HG03108 (cell line): Measurements from ENCODE around the gene SNRPB.
A peak's percentile ranks its signal among the peaks of the same experiment; 100 is the strongest.

Experiments
- ATAC-seq: cut with Tn5 transposase; IDR thresholded peaks from one replicate; pipeline ENCODE4 v1.9.1; 2021; ENCODE audit warnings: moderate library complexity; ENCODE audit not compliant: unreplicated experiment

SNRPB gene

DNA sequence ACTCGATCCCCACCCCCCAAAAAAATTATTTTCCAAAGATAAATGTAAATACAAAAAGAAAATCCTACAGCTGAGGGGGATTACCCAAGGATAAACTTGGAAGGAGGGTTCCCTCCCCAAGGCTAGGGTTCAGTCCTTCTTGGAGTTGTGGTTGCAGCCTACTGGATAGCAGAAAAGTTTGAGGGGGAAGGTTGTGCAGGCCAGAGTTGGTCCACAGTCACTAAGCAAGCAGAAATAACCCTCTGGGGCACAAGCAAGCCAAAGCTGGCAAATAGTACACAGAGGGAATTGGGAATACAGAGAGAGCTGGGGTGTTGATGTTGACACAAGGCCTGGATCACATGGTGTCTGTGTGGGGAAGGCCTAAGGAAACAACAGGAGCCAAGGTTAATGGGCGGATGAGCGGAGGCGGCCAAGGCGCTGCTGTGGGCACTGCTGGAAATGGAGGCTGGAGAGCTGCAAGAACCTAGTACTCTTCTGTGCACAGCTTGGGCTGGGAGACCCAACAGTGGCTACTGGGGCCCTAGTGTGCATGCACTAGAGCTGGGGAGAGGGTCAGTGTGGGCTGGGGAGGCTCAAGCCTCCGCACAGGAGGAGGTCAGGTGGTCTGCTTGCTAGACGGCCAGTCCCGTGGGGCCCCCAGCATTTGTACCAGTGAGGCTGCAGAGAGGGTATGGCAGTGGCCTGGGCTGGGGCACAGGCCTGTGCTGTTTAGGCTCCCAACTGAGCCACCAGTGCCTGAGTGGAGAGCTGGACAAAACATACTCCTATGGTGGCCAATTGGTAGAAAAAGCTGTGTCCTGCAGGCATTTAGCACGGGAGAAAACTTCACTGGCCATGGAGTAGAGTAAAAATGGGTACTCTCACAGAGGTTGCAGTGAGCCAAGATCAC, 5.5 kb upstream of the SNRPB start:
- no peak for ATAC-seq

DNA sequence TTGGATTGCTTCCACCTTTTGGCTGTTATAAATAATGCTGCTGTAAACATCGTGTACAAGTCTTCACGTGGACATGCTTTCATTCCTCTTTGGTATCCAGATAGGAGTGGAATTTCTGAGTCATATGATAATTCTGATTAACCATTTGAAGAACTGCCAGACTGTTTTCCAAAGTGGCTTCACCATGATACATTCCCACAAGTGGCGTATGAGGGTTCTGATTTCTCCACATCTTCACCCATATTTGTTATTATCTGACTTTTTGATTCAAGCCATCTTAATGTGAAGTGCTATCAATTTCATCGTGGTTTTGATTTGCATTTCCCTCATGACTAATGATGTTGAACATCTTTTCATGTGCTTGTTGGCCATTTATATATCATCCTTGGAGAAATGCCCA, 2.9 kb upstream of the SNRPB start:
- no peak for ATAC-seq

- peak; percentile 27 for ATAC-seq
These were observed 582 bp downstream of the SNRPB start for GRCh38 chr20:2469991-2470422.

GRCh38 chr20:2468581-2469407, 1.8 kb downstream of the SNRPB start:
- no peak for ATAC-seq

DNA sequence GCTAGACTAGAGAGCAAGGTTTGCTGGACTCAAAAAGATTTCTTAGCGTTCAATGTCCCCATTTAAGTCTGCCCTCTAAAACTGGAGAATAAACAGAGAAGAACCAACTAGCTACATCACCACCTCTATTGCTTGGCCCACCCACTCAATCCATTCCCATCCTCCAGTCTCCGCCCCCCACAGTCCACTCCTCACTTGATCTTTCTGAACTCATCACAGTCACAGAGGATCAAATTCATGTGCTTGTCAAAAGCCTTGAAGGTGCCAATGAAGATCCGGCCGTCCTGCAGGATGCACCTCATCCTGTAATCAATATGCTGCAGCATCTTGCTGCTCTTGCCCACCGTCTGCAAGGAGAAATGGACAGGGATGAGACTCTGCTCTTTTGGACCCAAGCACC, 3.2 kb downstream of the SNRPB start:
- no peak for ATAC-seq

- ATAC-seq = no peak
These were observed 5.5 kb downstream of the SNRPB start for GRCh38 chr20:2465100-2465499.

- ATAC-seq = no peak
These were observed 6.8 kb downstream of the SNRPB start for GRCh38 chr20:2463616-2464365.

DNA sequence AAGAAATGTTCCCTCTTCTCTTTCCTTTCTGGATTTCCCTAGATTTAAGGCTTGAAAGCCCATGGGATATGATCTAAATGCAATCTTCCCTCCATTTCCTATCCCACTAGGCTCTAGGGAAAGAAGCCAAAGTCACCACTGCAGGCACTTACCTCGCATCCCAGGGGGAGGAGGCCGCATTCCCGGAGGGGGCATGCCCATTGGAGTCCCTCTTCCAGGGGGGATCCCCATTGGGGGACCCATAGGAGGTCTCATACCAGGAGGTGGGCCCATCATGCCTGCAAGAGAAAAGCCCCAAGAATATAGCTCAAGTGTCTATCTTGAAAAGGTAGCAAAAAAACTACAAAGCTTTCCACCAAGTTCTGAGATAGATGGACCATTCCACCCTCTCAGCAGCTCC, 8.1 kb downstream of the SNRPB start:
- ATAC-seq = no peak

DNA sequence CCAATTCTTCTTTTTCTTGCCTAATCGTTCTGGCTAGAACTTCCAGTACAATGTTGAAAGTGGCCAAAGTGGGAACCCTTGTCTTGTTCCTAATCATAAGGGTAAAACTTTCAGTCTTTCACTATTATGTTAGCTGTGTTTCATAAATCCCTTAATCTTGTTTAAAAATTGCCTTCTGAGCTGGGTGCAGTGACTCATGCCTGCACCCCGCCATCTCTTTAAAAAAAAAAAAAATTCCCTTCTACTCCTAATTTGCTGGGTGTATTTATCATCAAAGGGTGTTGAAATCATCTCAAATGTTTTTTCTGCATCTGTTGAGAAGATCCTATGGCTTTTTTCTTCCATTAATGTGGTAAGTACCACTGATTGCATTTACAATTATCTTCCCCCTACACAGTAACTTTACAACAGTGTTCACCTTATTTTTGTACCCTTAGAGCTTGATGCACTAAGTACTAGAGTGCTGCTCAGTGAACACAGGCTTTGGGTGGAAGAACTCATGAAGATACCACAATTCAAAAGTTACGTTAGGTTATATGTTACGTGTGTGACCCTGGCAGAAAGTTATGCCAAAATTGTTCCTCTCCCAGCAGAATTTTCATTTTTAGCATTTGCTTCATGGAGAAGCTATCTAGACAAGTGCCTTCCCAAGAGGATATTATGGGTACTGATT, 9.7 kb downstream of the SNRPB start:
- ATAC-seq = no peak

DNA sequence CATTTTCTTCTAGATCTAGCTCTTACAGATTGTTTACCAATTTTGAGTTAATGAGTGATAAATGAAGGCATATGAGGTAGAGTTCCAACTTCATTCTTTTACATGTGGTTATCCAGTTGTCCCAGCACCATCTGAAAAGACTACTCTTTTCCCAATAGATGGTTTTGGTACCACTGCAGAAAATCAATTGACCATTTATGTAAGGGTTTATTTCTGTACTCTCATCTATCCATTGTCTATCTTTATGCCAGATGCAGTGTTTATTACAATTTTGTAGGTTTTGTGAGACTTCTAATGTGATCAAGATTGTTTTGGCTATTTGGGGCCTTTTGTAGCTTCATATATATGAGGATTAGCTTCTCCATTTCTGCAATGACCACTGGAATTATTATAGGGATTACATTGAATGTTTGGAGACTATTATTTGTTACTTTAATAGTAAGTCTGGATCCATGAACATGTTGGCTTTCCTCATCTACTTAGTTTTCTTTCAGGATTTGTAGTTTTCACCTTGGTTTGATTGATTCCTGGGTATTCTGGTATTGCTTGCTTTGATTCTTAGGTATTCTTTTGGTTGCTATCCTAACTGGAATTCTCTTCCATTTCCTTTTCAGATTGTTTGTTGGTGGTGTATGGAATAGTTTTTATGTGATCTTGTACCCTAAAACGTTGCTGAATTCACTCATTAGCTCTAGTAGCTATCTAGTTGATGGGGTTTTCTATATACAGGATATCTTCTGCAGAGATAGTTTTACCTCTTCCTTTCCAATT, 10.4 kb downstream of the SNRPB start:
- ATAC-seq = no peak

DNA sequence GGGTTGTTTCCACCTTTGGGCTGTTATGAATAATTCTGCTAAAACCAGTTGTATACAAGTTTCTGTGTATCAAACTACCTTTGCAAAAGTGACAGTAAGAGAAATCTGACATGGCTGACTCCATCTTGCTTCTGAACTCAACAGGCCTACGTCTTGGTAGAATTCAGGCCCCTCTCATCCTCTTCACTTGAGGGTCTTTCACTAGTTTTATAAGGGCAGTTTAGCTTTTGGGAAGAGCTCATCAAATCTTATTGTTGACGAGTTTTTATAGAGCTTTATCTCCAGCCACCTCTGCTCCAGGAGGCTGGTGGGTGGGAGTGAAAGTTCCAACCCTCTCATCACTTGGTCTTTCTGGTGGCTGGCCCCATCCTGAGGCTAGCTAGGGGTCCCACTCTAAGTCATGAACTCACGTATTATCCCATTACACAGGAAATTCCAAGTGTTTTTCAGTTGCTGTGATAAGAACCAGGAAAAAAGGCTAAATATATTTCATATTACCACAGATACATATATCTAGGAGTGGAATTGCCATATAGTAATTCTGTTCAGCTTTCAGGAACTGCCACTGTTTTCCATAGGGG, 11.6 kb downstream of the SNRPB start:
- ATAC-seq = no peak

DNA sequence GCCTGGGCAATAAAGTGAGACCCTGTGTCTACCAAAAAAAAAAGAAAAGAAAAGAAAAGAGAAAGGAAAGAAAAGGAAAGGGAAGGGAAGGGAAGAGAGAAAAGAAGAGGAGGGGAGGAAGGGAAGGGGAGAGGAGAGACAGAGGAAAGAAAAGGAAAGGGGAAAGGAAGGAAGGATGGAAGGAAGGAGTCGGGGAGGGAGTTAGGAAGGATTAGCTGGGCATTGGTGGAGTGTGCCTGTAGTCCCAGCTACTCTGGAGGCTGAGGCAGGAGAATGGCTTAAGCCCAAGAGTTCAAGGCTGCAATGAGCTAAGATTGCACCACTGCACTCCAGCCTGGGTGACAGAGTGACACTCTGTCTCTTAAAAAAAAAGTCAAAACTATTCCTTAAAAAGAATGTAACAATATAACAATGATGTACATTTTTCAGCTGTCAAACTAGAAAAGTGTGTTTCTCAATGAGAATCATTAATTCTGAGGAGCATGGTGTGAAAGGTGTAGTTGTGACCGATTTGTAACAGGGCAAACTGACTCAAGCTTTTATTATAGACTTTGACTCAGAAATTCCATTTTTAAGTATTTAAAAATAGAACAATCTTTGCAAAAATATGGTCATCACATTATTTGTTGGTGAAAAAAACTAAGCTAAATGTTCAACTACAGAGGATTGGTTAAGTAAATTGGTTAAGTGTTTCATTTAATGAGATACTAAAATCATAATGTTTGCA, 14.7 kb downstream of the SNRPB start:
- ATAC-seq = no peak

- no peak for ATAC-seq
These were observed 16.8 kb downstream of the SNRPB start for GRCh38 chr20:2453792-2454191.

DNA sequence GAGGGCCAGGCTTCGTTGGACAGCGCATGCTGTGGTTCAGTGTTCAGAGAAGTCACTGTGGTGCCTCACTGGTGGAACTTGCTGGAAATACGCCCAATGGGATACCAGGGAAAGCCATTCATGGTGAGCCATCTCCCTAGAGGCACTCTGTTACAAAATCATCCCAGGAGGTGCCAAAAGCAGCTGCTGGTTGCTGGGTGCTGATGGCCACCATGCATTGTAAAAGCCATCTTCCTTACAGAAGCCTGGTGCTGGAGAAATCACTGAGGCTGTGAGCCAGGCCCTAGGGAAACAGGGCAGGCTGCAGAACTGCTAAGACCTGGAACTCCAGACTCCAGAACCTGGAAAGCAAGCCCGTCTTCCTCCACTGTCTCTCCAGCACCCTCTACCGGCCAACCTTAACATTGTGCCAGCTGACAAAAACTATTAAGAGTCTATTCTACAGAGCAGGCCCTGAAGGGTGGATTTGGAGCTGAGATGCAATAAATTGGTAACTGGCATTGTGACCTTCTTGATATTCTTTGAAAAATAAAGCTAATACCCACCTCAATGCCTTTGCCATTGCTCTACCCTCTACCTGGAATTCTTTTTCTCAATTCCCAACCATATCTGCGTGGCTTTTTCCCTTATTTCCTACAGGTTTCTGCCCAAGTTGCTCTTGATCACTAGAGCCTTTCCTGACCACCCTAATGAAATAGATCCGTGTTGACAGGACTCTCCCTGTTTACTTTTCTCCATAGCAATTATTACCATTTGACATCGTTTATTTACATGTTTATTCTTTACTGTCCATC, 18.5 kb downstream of the SNRPB start:
- no peak for ATAC-seq

DNA sequence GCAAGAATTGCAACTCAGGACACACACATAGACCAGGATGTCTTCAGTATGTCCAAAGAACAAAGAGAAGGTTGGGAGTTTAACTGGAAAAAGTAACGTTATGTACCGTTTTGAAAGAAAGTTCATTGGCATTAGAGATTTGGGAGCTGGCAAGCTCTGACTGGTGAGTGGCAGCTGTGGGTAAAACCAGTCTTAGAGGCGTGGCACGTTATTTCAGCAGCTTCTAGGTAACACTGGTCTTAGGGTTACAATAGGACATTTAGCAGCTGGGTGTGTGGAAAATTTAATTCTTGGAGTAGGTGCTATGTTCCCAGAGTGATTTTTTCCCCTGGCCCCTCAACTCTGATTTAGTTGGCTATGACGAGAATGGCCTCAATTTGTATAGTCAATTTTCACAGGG, 19.2 kb downstream of the SNRPB start:
- no peak for ATAC-seq

GRCh38 chr20:2449386-2449785, 21.2 kb downstream of the SNRPB start:
- ATAC-seq = no peak

GRCh38 chr20:2446845-2447244, 23.7 kb downstream of the SNRPB start:
- no peak for ATAC-seq

- ATAC-seq = no peak
These were observed 39.4 kb downstream of the SNRPB start for GRCh38 chr20:2431185-2431584.
